WTC11 (cell line): ENCODE measurements around the gene MYORG. TPM values are rescaled to one million over a fixed set of nuclear protein-coding genes. Genes with fewer than 3 reads are reported as not detected.

Source experiments
- ATAC-seq: fragments of 200-7000 bp; cut with Tn5 transposase; 2 replicates; pipeline ENCODE4 v1.10.0; 2021; ENCODE audit warnings: mild to moderate bottlenecking, moderate library complexity
- CTCF ChIA-PET: fragments of 300-600 bp; sonication (Branson Sonifier 250); formaldehyde crosslinking; loops from one replicate; lab custom pipeline; 2021; ENCODE audit warnings: antibody characterized with exemption; lab: Charles Lee
- POLR2A ChIA-PET: fragments of 350-600 bp; sonication (Branson Sonifier 250); formaldehyde crosslinking; loops from one replicate; lab custom pipeline; 2021; ENCODE audit warnings: antibody characterized with exemption; lab: Charles Lee
- DNase-seq: peaks from one replicate; pipeline ENCODE4 v3.0.0; 2021; ENCODE audit warnings: low spot score
- H3K27ac Mint-ChIP-seq: 2 replicates; pipeline ENCODE4 v1.8.0; 2021; ENCODE audit warnings: mixed read lengths
- H3K27me3 Mint-ChIP-seq: 2 replicates; pipeline ENCODE4 v1.8.0; 2021; ENCODE audit warnings: low read depth, mild to moderate bottlenecking, moderate library complexity, mixed read lengths
- H3K36me3 Mint-ChIP-seq: 2 replicates; pipeline ENCODE4 v1.8.0; 2021; ENCODE audit warnings: mixed read lengths
- H3K4me1 Mint-ChIP-seq: 2 replicates; pipeline ENCODE4 v1.8.0; 2022; ENCODE audit warnings: mixed read lengths
- H3K4me3 Mint-ChIP-seq: 2 replicates; pipeline ENCODE4 v1.8.0; 2021; ENCODE audit warnings: mild to moderate bottlenecking, moderate library complexity, mixed read lengths
- H3K9me3 Mint-ChIP-seq: 2 replicates; pipeline ENCODE4 v1.8.0; 2021; ENCODE audit warnings: mixed read lengths
- ATF1 ChIP-seq: sonication (generic); formaldehyde crosslinking; IDR thresholded peaks from 2 replicates; pipeline ENCODE4 v1.8.1; 2023; ENCODE audit warnings: mild to moderate bottlenecking, moderate library complexity, missing genetic modification reagents
- CBFB ChIP-seq: sonication (generic); formaldehyde crosslinking; IDR thresholded peaks from 2 replicates; pipeline ENCODE4 v1.8.1; 2022; ENCODE audit warnings: mild to moderate bottlenecking, low read depth, missing genetic modification reagents
- EMX1 ChIP-seq: fragments of 250-450 bp; sonication (Bioruptor Pico); IDR thresholded peaks from 2 replicates; pipeline ENCODE4 v1.8.0; 2021; ENCODE audit warnings: mild to moderate bottlenecking
- MLX ChIP-seq: sonication (generic); formaldehyde crosslinking; IDR thresholded peaks from 2 replicates; pipeline ENCODE4 v1.8.1; 2023; ENCODE audit warnings: mild to moderate bottlenecking, missing genetic modification reagents, moderate library complexity
- STAT6 ChIP-seq: sonication (generic); formaldehyde crosslinking; conservative IDR thresholded peaks from 2 replicates; pipeline ENCODE4 v1.8.1; 2023; ENCODE audit warnings: mild to moderate bottlenecking, low read depth, missing genetic modification reagents, moderate library complexity
- TCF7 ChIP-seq: sonication (generic); formaldehyde crosslinking; IDR thresholded peaks from 2 replicates; pipeline ENCODE4 v1.8.0; 2022; ENCODE audit warnings: mild to moderate bottlenecking, low read depth, missing genetic modification reagents, moderate library complexity
- ZNF317 ChIP-seq: sonication (generic); formaldehyde crosslinking; IDR thresholded peaks from 2 replicates; pipeline ENCODE4 v1.8.1; 2023; ENCODE audit warnings: low read depth, mild to moderate bottlenecking, moderate library complexity, missing genetic modification reagents, borderline replicate concordance
- ZNF423 ChIP-seq: fragments of 250-450 bp; sonication (Bioruptor Pico); IDR thresholded peaks from 2 replicates; pipeline ENCODE4 v2.1.2; 2022; ENCODE audit warnings: mild to moderate bottlenecking, moderate library complexity
- ZNF532 ChIP-seq: fragments of 250-450 bp; sonication (Bioruptor Pico); IDR thresholded peaks from 2 replicates; pipeline ENCODE4 v1.9.0; 2021; ENCODE audit warnings: mild to moderate bottlenecking, borderline replicate concordance
- ZSCAN18 ChIP-seq: fragments of 250-450 bp; sonication (Bioruptor Pico); IDR thresholded peaks from 2 replicates; pipeline ENCODE4 v2.1.2; 2022; ENCODE audit warnings: mild to moderate bottlenecking, moderate library complexity
- total RNA-seq: library from RNA; stranded (reverse); gene quantifications from 3 replicates; pipeline ENCODE4 v1.2.3, GENCODE V29; 2021
- TF ChIP-seq, protein P1 (sequence below): sonication (generic); formaldehyde crosslinking; IDR thresholded peaks from 2 replicates; pipeline ENCODE4 v1.8.1; 2022; ENCODE audit warnings: mild to moderate bottlenecking, missing genetic modification reagents, moderate library complexity, borderline replicate concordance
- TF ChIP-seq, protein P2 (sequence below): fragments of 250-450 bp; sonication (Bioruptor Pico); IDR thresholded peaks from 2 replicates; pipeline ENCODE4 v1.9.0; 2021; ENCODE audit warnings: mild to moderate bottlenecking
- TF ChIP-seq, protein P3 (sequence below): sonication (generic); formaldehyde crosslinking; IDR thresholded peaks from 2 replicates; pipeline ENCODE4 v1.8.1; 2023; ENCODE audit warnings: mild to moderate bottlenecking, missing genetic modification reagents, borderline replicate concordance
- TF ChIP-seq, protein P4 (sequence below): fragments of 200-600 bp; IDR thresholded peaks from 2 replicates; pipeline ENCODE4 v1.8.0; 2022; ENCODE audit warnings: antibody characterized with exemption
- TF ChIP-seq, protein P5 (sequence below): sonication (generic); formaldehyde crosslinking; IDR thresholded peaks from 2 replicates; pipeline ENCODE4 v1.8.1; 2023; ENCODE audit warnings: mild to moderate bottlenecking, missing genetic modification reagents

The MYORG gene
- total RNA-seq, 1 experiment from 2014 or later, result 18.9 TPM

DNA sequence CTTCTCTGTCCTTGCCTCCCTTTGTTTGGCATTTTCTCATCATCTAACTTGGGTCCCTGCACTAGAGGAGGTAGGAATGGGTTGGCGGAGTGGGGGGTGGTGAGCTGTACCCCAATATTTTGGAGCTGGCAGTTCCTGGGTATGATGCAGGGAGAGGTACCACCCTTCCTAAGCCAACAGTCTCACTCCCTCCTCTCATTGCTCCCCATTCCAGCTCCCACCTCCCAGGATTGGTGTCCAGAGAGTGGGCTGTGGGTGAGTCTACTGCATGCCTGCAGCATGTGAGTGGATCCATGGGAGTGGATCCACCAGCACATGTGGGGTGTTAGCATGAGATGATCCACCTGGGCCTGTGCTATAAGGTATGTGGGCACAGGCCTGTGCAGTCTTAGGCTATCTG, 22.2 kb upstream of the MYORG start:
- no peaks in the 10 kb centered on the region for H3K4me1 Mint-ChIP-seq
- no peak for ATAC-seq
- no peaks in the 10 kb centered on the region for H3K36me3 Mint-ChIP-seq
- no peaks in the 10 kb centered on the region for H3K27me3 Mint-ChIP-seq
- POLR2A ChIA-PET, result no interaction called here
- H3K27ac Mint-ChIP-seq, result no peak overlapping the region
- no peak for DNase-seq
- H3K9me3 Mint-ChIP-seq, result no peaks in the 10 kb centered on the region
- no peak overlapping the region for H3K4me3 Mint-ChIP-seq
- CTCF ChIA-PET, result interaction anchor here (1.1 to 2.4 kb wide), 3 partner anchors 32 to 192 kb away, joined by 3 to 7 read pairs (median 5); no protein-coding TSS in a partner anchor
- TF ChIP-seq, protein P1, sequence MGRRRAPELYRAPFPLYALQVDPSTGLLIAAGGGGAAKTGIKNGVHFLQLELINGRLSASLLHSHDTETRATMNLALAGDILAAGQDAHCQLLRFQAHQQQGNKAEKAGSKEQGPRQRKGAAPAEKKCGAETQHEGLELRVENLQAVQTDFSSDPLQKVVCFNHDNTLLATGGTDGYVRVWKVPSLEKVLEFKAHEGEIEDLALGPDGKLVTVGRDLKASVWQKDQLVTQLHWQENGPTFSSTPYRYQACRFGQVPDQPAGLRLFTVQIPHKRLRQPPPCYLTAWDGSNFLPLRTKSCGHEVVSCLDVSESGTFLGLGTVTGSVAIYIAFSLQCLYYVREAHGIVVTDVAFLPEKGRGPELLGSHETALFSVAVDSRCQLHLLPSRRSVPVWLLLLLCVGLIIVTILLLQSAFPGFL, result no peak
- TF ChIP-seq ZNF532 (CRISPR knock-in tag) (no peak), ZNF423 (CRISPR knock-in tag) (no peak), CBFB (CRISPR knock-in tag) (no peak), EMX1 (CRISPR knock-in tag) (no peak), MLX (CRISPR knock-in tag) (no peak), TCF7 (CRISPR knock-in tag) (no peak), ZSCAN18 (CRISPR knock-in tag) (no peak), ATF1 (CRISPR knock-in tag) (no peak), ZNF317 (no peak), STAT6 (CRISPR knock-in tag) (no peak)
- TF ChIP-seq, protein P2, sequence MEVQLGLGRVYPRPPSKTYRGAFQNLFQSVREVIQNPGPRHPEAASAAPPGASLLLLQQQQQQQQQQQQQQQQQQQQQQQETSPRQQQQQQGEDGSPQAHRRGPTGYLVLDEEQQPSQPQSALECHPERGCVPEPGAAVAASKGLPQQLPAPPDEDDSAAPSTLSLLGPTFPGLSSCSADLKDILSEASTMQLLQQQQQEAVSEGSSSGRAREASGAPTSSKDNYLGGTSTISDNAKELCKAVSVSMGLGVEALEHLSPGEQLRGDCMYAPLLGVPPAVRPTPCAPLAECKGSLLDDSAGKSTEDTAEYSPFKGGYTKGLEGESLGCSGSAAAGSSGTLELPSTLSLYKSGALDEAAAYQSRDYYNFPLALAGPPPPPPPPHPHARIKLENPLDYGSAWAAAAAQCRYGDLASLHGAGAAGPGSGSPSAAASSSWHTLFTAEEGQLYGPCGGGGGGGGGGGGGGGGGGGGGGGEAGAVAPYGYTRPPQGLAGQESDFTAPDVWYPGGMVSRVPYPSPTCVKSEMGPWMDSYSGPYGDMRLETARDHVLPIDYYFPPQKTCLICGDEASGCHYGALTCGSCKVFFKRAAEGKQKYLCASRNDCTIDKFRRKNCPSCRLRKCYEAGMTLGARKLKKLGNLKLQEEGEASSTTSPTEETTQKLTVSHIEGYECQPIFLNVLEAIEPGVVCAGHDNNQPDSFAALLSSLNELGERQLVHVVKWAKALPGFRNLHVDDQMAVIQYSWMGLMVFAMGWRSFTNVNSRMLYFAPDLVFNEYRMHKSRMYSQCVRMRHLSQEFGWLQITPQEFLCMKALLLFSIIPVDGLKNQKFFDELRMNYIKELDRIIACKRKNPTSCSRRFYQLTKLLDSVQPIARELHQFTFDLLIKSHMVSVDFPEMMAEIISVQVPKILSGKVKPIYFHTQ (CRISPR knock-in tag), result no peak
- TF ChIP-seq, protein P3, sequence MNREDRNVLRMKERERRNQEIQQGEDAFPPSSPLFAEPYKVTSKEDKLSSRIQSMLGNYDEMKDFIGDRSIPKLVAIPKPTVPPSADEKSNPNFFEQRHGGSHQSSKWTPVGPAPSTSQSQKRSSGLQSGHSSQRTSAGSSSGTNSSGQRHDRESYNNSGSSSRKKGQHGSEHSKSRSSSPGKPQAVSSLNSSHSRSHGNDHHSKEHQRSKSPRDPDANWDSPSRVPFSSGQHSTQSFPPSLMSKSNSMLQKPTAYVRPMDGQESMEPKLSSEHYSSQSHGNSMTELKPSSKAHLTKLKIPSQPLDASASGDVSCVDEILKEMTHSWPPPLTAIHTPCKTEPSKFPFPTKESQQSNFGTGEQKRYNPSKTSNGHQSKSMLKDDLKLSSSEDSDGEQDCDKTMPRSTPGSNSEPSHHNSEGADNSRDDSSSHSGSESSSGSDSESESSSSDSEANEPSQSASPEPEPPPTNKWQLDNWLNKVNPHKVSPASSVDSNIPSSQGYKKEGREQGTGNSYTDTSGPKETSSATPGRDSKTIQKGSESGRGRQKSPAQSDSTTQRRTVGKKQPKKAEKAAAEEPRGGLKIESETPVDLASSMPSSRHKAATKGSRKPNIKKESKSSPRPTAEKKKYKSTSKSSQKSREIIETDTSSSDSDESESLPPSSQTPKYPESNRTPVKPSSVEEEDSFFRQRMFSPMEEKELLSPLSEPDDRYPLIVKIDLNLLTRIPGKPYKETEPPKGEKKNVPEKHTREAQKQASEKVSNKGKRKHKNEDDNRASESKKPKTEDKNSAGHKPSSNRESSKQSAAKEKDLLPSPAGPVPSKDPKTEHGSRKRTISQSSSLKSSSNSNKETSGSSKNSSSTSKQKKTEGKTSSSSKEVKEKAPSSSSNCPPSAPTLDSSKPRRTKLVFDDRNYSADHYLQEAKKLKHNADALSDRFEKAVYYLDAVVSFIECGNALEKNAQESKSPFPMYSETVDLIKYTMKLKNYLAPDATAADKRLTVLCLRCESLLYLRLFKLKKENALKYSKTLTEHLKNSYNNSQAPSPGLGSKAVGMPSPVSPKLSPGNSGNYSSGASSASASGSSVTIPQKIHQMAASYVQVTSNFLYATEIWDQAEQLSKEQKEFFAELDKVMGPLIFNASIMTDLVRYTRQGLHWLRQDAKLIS (CRISPR knock-in tag), result no peak
- TF ChIP-seq, protein P4, sequence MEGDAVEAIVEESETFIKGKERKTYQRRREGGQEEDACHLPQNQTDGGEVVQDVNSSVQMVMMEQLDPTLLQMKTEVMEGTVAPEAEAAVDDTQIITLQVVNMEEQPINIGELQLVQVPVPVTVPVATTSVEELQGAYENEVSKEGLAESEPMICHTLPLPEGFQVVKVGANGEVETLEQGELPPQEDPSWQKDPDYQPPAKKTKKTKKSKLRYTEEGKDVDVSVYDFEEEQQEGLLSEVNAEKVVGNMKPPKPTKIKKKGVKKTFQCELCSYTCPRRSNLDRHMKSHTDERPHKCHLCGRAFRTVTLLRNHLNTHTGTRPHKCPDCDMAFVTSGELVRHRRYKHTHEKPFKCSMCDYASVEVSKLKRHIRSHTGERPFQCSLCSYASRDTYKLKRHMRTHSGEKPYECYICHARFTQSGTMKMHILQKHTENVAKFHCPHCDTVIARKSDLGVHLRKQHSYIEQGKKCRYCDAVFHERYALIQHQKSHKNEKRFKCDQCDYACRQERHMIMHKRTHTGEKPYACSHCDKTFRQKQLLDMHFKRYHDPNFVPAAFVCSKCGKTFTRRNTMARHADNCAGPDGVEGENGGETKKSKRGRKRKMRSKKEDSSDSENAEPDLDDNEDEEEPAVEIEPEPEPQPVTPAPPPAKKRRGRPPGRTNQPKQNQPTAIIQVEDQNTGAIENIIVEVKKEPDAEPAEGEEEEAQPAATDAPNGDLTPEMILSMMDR, result no peak
- TF ChIP-seq, protein P5, sequence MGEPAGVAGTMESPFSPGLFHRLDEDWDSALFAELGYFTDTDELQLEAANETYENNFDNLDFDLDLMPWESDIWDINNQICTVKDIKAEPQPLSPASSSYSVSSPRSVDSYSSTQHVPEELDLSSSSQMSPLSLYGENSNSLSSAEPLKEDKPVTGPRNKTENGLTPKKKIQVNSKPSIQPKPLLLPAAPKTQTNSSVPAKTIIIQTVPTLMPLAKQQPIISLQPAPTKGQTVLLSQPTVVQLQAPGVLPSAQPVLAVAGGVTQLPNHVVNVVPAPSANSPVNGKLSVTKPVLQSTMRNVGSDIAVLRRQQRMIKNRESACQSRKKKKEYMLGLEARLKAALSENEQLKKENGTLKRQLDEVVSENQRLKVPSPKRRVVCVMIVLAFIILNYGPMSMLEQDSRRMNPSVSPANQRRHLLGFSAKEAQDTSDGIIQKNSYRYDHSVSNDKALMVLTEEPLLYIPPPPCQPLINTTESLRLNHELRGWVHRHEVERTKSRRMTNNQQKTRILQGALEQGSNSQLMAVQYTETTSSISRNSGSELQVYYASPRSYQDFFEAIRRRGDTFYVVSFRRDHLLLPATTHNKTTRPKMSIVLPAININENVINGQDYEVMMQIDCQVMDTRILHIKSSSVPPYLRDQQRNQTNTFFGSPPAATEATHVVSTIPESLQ (CRISPR knock-in tag), result no peak
